HG02678 (cell line): ENCODE data around the gene COL27A1.
"Not testable (repeated sequence)": the region's sequence is repeated elsewhere in the genome, so short reads cannot be mapped to it uniquely, and the experiment has no call there.

Source experiments
- ATAC-seq: cut with Tn5 transposase; IDR thresholded peaks from one replicate; pipeline ENCODE4 v1.9.1; 2021; ENCODE audit warnings: mild to moderate bottlenecking, moderate library complexity; ENCODE audit not compliant: unreplicated experiment

The COL27A1 gene

GRCh38 chr9:114331229-114332195, 176.2 kb downstream of the COL27A1 start:
- ATAC-seq, result not testable (repeated sequence)

DNA sequence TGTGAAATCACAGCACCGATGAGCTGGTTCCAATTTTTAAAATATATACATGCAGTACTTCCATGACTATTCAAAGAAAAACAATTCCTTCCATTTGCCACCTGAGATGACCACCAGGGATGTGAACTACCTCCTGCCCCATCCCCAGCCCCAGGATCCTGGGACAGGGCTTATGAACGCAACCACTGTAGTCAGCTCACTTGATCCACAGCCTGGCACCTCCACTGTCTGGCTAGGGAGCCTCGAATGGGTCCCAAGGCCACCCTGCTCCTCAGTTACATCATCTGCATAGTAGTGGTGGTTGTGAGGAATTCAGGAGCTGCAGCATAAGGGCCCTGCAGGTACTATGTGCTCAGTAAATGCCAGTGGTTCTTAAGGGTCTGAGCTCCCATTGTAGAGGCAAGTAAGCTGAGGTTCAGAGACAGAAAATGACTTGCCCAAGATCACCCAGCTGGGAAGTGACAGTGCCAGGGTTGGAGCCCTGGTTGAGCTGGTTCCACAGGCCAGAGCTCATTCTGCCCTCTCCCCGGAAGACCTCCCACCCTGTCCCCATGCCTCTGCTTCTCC, 177.2 kb downstream of the COL27A1 start:
- ATAC-seq, result not testable (repeated sequence)

GRCh38 chr9:114333718-114334117, 178.4 kb downstream of the COL27A1 start:
- ATAC-seq, result not testable (repeated sequence)

DNA sequence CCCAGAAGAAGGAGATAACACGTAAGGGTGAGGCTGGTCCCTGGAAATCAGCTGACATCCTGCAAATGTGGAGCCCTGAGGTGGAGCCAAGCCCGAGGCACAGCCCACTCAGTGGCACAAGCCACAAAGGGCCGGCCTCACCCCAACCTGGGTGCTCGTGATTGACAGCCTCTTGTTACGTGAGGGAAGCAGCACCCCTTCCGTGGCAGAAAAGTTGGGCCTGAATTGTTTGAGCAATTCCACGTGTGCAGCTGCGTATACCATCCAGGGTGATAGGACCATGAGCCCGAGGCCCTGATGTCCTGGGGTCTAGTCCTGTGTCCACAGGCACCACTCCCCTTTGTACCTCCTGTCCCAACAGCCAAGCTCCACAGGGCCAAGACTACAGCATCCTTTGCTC, 179.2 kb downstream of the COL27A1 start:
- no peak for ATAC-seq

DNA sequence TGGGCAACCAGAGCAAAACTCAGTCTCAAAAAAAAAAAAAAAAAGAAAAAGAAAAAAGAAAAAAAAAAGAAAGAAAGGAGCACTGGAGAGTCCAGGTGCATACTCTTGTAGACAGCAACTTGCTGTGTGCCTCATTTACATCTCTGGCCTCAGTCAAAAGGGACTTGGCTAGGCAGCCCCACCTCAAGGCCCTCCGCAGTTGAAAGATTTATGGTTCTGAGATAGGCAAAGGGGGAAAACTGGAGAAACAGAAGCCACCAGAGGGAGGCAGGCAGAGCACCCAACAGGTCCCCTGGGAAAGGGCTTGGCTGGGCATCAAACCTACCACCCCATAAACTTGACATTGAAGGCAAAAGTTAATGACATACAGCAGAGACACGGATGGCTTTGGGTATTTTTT, 180.4 kb downstream of the COL27A1 start:
- no peak for ATAC-seq

- no peak for ATAC-seq
These were observed 180.8 kb downstream of the COL27A1 start for GRCh38 chr9:114336157-114336556.

DNA sequence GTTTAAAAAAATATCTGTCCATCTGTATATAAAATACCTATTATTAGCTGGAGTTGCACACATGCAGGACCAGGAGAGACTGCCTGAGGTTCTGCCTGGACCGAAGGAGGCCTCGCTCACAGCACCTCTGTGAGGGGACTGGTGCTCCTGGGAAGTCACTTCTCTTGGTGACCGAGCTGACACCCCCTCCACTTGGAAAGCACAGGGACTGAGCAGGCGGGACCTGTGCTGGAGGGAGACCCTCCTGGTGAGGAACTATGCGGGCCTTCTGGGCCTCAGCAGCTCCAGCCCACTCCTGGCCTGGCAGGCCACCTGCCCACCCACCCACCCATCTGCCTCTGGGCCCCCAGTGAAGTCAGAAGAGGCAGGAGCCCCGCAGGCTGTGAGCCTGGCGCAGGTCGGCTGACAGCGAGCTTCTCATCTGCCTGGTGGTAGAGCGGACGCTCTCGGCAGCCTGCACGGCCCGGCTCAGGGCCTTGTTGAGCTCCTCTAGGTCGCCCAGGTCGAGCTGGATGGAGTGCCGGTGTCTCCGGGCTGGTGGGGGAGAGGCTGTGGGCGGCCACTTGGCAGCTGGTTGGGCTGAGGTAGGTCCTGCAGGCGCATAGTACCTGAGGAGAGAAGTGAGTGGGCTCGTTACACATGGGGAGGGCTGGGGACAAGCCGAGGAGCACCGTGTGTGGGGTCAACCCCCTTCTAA, 181.5 kb downstream of the COL27A1 start:
- no peak for ATAC-seq

DNA sequence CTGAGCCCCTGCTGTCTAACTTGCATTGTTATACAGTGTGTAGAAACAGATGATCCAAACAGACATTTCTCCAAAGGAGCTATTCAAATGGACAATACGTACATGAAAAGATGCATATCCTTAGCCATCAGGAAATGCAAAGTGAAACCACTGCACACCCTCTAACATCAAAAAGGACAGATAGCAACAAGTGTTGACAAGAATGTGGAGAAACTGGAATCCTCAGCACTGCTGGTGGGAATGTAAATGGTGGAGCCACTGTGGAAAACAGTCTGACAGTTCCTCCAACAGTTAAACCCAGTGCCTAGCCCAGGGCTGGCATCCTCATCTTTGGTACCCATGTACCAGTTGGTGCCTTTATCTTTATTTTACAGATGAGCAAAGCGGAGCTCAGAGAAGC, 182.8 kb downstream of the COL27A1 start:
- no peak for ATAC-seq

DNA sequence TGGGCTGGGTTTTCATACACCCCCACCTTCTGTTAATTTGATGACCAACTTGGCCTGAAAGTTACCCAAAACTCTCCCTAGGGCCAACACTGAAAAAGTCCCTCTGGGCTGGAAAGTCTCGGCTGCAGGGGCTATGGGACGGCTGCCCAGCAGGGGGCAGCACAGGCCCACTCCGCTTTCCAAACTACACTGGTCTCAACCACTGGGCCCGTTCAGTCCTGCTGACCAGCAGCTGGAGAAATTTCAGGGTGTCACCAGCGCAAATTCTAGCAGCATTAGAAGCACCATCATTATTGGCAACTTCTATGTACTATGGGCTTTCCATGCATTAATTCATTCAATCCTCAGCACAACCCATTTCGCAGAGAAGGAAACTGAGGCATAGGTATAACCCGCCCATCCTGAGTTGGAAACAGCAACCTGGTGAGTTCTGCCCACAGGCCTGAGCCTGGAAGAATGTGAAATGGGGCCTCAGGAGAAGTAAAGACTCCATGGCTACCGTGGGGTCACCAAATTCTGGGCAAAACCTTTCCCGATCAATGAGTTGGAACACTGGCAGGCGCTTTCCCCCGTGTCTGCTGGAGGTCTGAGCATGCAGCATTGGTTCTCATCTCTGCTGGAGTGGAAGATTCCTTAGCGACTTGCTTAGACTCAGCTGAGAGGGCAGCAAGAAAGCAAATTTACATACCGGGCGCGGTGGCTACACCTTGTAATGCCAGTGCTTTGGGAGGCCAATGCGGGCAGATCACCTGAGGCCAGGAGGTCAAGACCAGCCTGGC, 184.0 kb downstream of the COL27A1 start:
- ATAC-seq, result no peak

GRCh38 chr9:114341152-114341830, 186.0 kb downstream of the COL27A1 start:
- ATAC-seq, result no peak

- ATAC-seq, result no peak
These were observed 186.7 kb downstream of the COL27A1 start for GRCh38 chr9:114341991-114342390.

DNA sequence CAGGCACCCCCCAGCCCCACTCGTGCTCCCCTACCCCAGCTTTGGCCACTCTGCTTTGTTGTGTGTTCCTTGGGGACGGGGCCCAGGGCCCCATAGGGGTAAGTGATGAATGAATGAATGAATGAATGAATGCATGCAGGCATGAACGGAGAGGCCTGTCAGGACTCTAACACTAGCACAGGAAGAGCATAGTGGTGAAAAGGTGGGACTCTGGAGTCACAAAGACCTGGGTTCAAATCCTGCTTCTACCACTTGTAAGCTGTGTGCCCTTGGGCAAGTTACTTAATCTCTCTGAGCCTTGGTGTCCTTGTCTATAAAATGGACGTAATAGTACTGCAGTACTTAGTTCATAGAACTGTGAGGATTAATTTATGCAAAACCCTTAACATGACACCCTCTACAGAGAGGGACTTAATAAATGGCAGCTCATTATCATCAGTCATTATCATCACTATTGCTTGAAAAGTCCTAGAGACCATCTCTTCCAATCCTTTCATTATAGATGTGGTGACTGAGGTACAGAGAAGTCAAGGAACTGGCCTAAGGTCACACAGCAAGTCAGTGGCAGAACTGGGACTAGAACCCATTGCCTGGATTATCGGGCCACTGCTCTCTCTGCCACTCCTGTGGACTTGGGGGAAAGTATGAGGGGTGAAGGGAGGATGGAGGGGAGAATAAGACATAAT, 187.6 kb downstream of the COL27A1 start:
- ATAC-seq, result no peak

- ATAC-seq, result no peak
These were observed 188.3 kb downstream of the COL27A1 start for GRCh38 chr9:114343471-114344187.

DNA sequence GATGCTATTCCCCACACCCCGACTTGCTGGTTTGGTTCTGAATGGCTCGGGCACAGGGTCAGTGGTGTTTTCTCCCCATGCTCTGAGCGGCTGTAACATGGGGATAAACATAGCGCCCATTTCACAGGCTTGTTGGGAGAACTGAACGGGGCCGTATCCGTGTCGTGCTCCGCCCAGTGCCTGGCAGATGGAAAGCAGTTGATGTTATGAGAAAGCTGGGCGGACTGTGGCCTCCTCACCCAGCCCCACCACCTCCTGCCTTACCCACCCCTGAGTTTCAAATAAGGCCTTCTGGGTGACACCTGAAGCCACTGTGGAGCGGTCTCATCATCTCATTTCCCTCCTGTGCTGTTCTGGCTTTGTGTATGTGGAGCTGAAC, 188.8 kb downstream of the COL27A1 start:
- ATAC-seq, result no peak

GRCh38 chr9:114344692-114345091, 189.4 kb downstream of the COL27A1 start:
- no peak for ATAC-seq

DNA sequence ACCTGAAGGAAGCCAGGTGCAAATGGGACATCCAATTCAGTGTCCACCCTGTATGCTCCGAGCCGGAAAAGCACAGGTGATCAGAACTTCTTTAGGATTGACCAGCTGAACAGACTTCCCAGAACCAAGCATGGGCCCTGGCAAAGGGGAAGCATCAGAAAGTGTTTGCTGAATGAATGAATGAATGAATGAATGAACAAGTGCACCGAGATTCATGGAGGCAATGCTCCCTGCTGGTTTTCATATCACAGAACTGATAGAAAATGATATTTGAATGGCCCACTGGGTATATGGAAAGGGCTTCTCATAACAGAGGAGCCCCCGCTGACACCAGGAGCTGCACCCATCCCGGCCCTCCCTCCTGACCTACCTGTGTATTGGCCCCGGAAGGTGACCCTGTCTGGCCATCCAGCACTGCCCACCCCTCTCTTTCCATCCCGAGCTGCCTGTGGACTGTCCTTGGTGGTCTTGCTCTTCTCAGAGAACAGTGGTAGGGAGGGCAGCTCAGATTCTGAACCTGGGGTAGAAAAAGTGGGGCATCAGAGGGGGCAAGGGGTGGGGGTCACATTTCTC, 190.2 kb downstream of the COL27A1 start:
- no peak for ATAC-seq

GRCh38 chr9:114346146-114346545, 190.8 kb downstream of the COL27A1 start:
- no peak for ATAC-seq

- no peak for ATAC-seq
These were observed 192.3 kb downstream of the COL27A1 start for GRCh38 chr9:114347675-114348074.
